Ascending aorta (tissue), 2 donors: ENCODE results near the gene MFAP2. TPM values are rescaled to one million over a fixed set of nuclear protein-coding genes. Genes with fewer than 3 reads are reported as not detected.
A peak's percentile ranks its signal among the peaks of the same experiment; 100 is the strongest.

Experiments
- DNase-seq, 2 donors: peaks; one replicate each; pipeline ENCODE4 v3.0.0-alpha.2; 2019; ENCODE audit warnings: low spot score in 2 of 2
- H3K27ac ChIP-seq, 2 donors: fragments of 200-600 bp; sonication (generic); one replicate each; pipeline ENCODE4 v1.5.1; 2016 to 2017; ENCODE audit warnings: mild to moderate bottlenecking in 1 of 2
- H3K27me3 ChIP-seq: fragments of 200-600 bp; sonication (generic); one replicate; pipeline ENCODE4 v1.5.1; 2017
- H3K36me3 ChIP-seq, 2 donors: fragments of 200-600 bp; sonication (generic); one replicate each; pipeline ENCODE4 v1.5.1; 2016
- H3K4me1 ChIP-seq, 2 donors: fragments of 200-600 bp; sonication (generic); one replicate each; pipeline ENCODE4 v1.5.1; 2016 to 2017; ENCODE audit warnings: mild to moderate bottlenecking in 1 of 2
- H3K4me3 ChIP-seq, 2 donors: fragments of 200-600 bp; sonication (generic); one replicate each; pipeline ENCODE4 v1.5.1; 2016 to 2017; ENCODE audit warnings: mild to moderate bottlenecking in 1 of 2
- H3K9me3 ChIP-seq, 2 donors: fragments of 200-600 bp; sonication (generic); one replicate each; pipeline ENCODE4 v1.5.1; 2016
- CTCF ChIP-seq, 3 experiments: fragments of 200-600 bp in 2 of 3; fragments of 450-650 bp in 1 of 3; sonication (generic) in 2 of 3; IDR thresholded peaks; one replicate each; pipeline ENCODE4 v1.5.1; 2016 to 2019; ENCODE audit warnings: antibody characterized with exemption in 3 of 3, mild to moderate bottlenecking in 1 of 3, moderate library complexity in 1 of 3
- intact Hi-C: fragments of 100-400 bp; cut with DNase I; formaldehyde crosslinking; loops from one replicate; pipeline ENCODE4 v1.15.1; 2023
- total RNA-seq: library from RNA; depleted of rRNA; stranded (reverse); fragments of >200 nt; gene quantifications from one replicate; pipeline ENCODE4 v1.1.0, GENCODE V29; 2016

MFAP2 gene
- total RNA-seq: 26.3 TPM

GRCh38 chr1:16980473-16981268 is at the start of gene MFAP2:
MFAP2 (minus strand) TSS chr1:16980620; CDS start chr1:16978273, 2,347 bp downstream.
- no peak for TF ChIP-seq CTCF (IDR thresholded peaks at IDR 0.05)
- Histone ChIP-seq H3K9me3 (no peaks in the 10 kb centered on the region), H3K27ac (peak within 1 kb of the TSS; percentile 93 to 95), H3K4me1 (peaks cover 0 to 16% of the 10 kb centered on the region in 2 donors), H3K27me3 (no peaks in the 10 kb centered on the region), H3K36me3 (peaks cover under 1% of the 10 kb centered on the region in 2 donors), H3K4me3 (peak within 1 kb of the TSS; percentile 62 to 88)
- intact Hi-C loops: no loop called here
- no peak for DNase-seq

- TF ChIP-seq CTCF (IDR thresholded peaks at IDR 0.05): no peak
- Histone ChIP-seq H3K4me1 (no peaks in the 10 kb centered on the region), H3K27me3 (no peaks in the 10 kb centered on the region), H3K4me3 (no peak overlapping the region), H3K27ac (no peak overlapping the region), H3K9me3 (no peaks in the 10 kb centered on the region), H3K36me3 (peaks cover 46 to 69% of the 10 kb centered on the region in 2 donors)
- intact Hi-C loops: no loop called here
- DNase-seq: no peak
These were observed 49.8 kb upstream of the MFAP2 start for GRCh38 chr1:17030206-17030605.

GRCh38 chr1:17028662-17029188 is 48.3 kb upstream of the MFAP2 start:
- Histone ChIP-seq H3K27ac (no peak overlapping the region), H3K4me1 (no peaks in the 10 kb centered on the region), H3K4me3 (no peak overlapping the region), H3K36me3 (peaks cover 58 to 82% of the 10 kb centered on the region in 2 donors), H3K27me3 (no peaks in the 10 kb centered on the region), H3K9me3 (no peaks in the 10 kb centered on the region)
- intact Hi-C loops: no loop called here
- no peak for TF ChIP-seq CTCF (IDR thresholded peaks at IDR 0.05)
- no peak for DNase-seq

- no peak overlapping the region for H3K4me3 ChIP-seq
- intact Hi-C loops: no loop called here
- H3K9me3 ChIP-seq: no peaks in the 10 kb centered on the region
- H3K36me3 ChIP-seq: peaks cover 66 to 87% of the 10 kb centered on the region in 2 donors
- H3K4me1 ChIP-seq: no peaks in the 10 kb centered on the region
- no peak for DNase-seq
- no peak for TF ChIP-seq CTCF (IDR thresholded peaks at IDR 0.05)
- no peaks in the 10 kb centered on the region for H3K27me3 ChIP-seq
- no peak overlapping the region for H3K27ac ChIP-seq
These were observed 47.5 kb upstream of the MFAP2 start for GRCh38 chr1:17027900-17028299.

GRCh38 chr1:17027403-17027802 is 47.0 kb upstream of the MFAP2 start:
- no peak overlapping the region for H3K4me3 ChIP-seq
- no peaks in the 10 kb centered on the region for H3K4me1 ChIP-seq
- no peak overlapping the region for H3K27ac ChIP-seq
- H3K27me3 ChIP-seq: no peaks in the 10 kb centered on the region
- intact Hi-C loops: no loop called here
- TF ChIP-seq CTCF (IDR thresholded peaks at IDR 0.05): no peak
- no peak for DNase-seq
- H3K36me3 ChIP-seq: peaks cover 71 to 87% of the 10 kb centered on the region in 2 donors
- no peaks in the 10 kb centered on the region for H3K9me3 ChIP-seq
